ENCODE results near the gene LGALS9B. TPM values are rescaled to one million over a fixed set of nuclear protein-coding genes. Genes with fewer than 3 reads are reported as not detected.

Gene LGALS9B
- total RNA-seq, result not detected in 2 replicates

GRCh38 chr17:20467447-20467846 lies at the start of gene LGALS9B:
Gene LGALS9B (minus strand): TSS chr17:20467539. CDS start chr17:20467470, 69 bp downstream.

Other genes with a start within 250 kb of the LGALS9B start
- gene CDRT15L2, start 112.2 kb upstream of the LGALS9B start, total RNA-seq, result not detected in 2 replicates